H1 (cell line): ENCODE measurements around the gene PGRMC1. TPM values are rescaled to one million over a fixed set of nuclear protein-coding genes. Genes with fewer than 3 reads are reported as not detected.

Source experiments
- CHD1 ChIP-seq: IDR thresholded peaks from 2 replicates; pipeline ENCODE4 v1.6.1; 2012; ENCODE audit warnings: low read depth, low read length, improper control_type of control experiment
- CHD7 ChIP-seq: fragments of 300-600 bp; sonication (generic); IDR thresholded peaks from 2 replicates; pipeline ENCODE4 v1.7.1; 2012; ENCODE audit warnings: low read length, moderate library complexity, mild to moderate bottlenecking, inconsistent platforms; ENCODE audit not compliant: insufficient replicate concordance
- HDAC2 ChIP-seq, 2 experiments: fragments of 300-600 bp in 1 of 2; sonication (generic) in 1 of 2; IDR thresholded peaks; 2 replicates each; pipeline ENCODE4 v1.6.1; 2011 to 2012; ENCODE audit warnings: low read depth in 2 of 2, low read length in 2 of 2, mild to moderate bottlenecking in 2 of 2, moderate library complexity in 2 of 2, borderline replicate concordance in 1 of 2, inconsistent platforms in 1 of 2
- NANOG ChIP-seq: IDR thresholded peaks from 2 replicates; pipeline ENCODE4 v1.6.1; 2011; ENCODE audit warnings: low read length, low read depth, mild to moderate bottlenecking, inconsistent platforms; ENCODE audit not compliant: insufficient read depth, poor library complexity, severe bottlenecking
- PHF8 ChIP-seq: fragments of 200-600 bp; sonication (generic); conservative IDR thresholded peaks from 2 replicates; pipeline ENCODE4 v1.7.1; 2012; ENCODE audit warnings: low read depth, mild to moderate bottlenecking, inconsistent platforms, low read length, moderate library complexity
- POU5F1 ChIP-seq: IDR thresholded peaks from 2 replicates; pipeline ENCODE4 v1.6.1; 2011; ENCODE audit warnings: low read depth, mild to moderate bottlenecking, low read length, moderate library complexity
- SIRT6 ChIP-seq: IDR thresholded peaks from one replicate; pipeline ENCODE4 v1.7.1; 2012; ENCODE audit warnings: low read length, inconsistent platforms
- SIX5 ChIP-seq: IDR thresholded peaks from 2 replicates; pipeline ENCODE4 v1.6.1; 2011; ENCODE audit warnings: mild to moderate bottlenecking, low read depth, low read length
- SP4 ChIP-seq: IDR thresholded peaks from 2 replicates; pipeline ENCODE4 v1.6.1; 2012; ENCODE audit warnings: low read length, inconsistent platforms
- polyA plus RNA-seq, 7 experiments: library from polyadenylated mRNA; depleted of rRNA in 3 of 7; stranded (reverse) in 5 of 7; unstranded in 2 of 7; fragments of >200 nt in 5 of 7; fragments of 200-250 nt in 2 of 7; gene quantifications; 1 replicate in 5 of 7; 2 replicates in 1 of 7; 4 replicates in 1 of 7; pipeline versions ENCODE4 v1.2.1 to v1.2.3, GENCODE V29; 2011 to 2013; ENCODE audit warnings: missing spikeins in 2 of 7, mixed read lengths in 2 of 7
- total RNA-seq: library from RNA; stranded (reverse); fragmentation: NEBNext Ultra II Directional; extraction: Animal tissue kit (Norgen Biotek cat#: 25700); gene quantifications from 2 replicates; pipeline ENCODE4 v1.2.1, GENCODE V29; 2021
- TF ChIP-seq, protein P1 (sequence below): IDR thresholded peaks from 2 replicates; pipeline ENCODE4 v1.6.1; 2012; ENCODE audit warnings: low read length, inconsistent platforms

The PGRMC1 gene
- total and polyA plus RNA-seq, 2 of the 8 experiments (the other 6 are each of a cell fraction or from before 2014, with no cell fraction given): 127 to 248 TPM

DNA sequence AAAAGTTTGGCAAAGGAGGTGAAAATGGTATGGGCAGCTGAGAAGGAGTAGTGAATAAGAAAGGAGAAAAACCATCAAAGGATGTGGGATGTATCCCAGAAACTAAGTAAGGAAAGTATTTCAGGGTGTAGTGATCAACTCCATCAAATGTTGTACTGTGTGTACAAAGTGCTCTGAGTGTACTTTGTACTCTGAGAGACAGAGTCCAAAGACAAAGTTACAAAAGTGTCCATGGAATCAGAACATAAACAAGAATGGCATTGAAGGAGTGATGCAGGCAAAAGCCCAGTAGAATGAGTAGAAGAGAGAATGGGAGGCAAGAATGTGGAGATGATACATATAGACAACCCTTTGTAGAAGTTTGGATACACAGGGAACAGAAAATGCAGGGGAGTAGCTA is 12.3 kb upstream of the PGRMC1 start (continued):
- TF ChIP-seq CHD7 (no peak), NANOG (no peak), CHD1 (no peak), POU5F1 (no peak), PHF8 (no peak), SIRT6 (no peak), SIX5 (no peak), HDAC2 (IDR thresholded peaks at IDR 0.05; ENCODE audit: borderline replicate concordance in 1 of 2, low read depth in 2 of 2, low read length in 2 of 2) (no peak), SP4 (no peak)
- TF ChIP-seq, protein P1, sequence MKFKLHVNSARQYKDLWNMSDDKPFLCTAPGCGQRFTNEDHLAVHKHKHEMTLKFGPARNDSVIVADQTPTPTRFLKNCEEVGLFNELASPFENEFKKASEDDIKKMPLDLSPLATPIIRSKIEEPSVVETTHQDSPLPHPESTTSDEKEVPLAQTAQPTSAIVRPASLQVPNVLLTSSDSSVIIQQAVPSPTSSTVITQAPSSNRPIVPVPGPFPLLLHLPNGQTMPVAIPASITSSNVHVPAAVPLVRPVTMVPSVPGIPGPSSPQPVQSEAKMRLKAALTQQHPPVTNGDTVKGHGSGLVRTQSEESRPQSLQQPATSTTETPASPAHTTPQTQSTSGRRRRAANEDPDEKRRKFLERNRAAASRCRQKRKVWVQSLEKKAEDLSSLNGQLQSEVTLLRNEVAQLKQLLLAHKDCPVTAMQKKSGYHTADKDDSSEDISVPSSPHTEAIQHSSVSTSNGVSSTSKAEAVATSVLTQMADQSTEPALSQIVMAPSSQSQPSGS: no peak
